Measurements from ENCODE around the gene KIAA1671. TPM values are rescaled to one million over a fixed set of nuclear protein-coding genes. Genes with fewer than 3 reads are reported as not detected.

KIAA1671 gene
- total and polyA plus RNA-seq, 9 of the 15 experiments (the other 6 are each of a cell fraction or from before 2014, with no cell fraction given), result under 0.01 to 0.11 (median 0.02) TPM; not detected in 5

- H3K9ac ChIP-seq (ENCODE audit: insufficient read depth in 1 of 2, low read depth in 2 of 2, low read length in 2 of 2), result no peak overlapping the region
These were observed 231.6 kb downstream of the KIAA1671 start for GRCh38 chr22:25183949-25184619.

More at GRCh38 chr22:25183949-25184619, 231.6 kb downstream of the KIAA1671 start:
- CTCF ChIA-PET (ENCODE audit: low intra/inter-chr PET ratio), result no interaction called here
- POLR2A ChIA-PET, result no interaction called here
- FAIRE-seq (no peak), DNase-seq (ENCODE audit: extremely low read depth in 1 of 4, low spot score in 3 of 4) (no peak), ATAC-seq (no peak)
- WGBS (ENCODE audit: insufficient coverage, low coverage, missing lambda C conversion rate), result 1% methylated on average over 11 of the region's 12 CpGs
- in situ Hi-C loops (cut with MboI) (no loop called here), intact Hi-C loops (cut with micrococcal nuclease) (no loop called here)
- Histone ChIP-seq H3K27ac (ENCODE audit: extremely low read depth, low read depth, low read length) (no peak overlapping the region), H3K36me3 (ENCODE audit: control insufficient read depth, insufficient read depth, low read length) (no peaks in the 10 kb centered on the region), H3K4me3 (no peak overlapping the region), H4K20me1 (replicated peaks; ENCODE audit: control insufficient read depth, insufficient read depth, low read length) (no peaks in the 10 kb centered on the region), H2AFZ (ENCODE audit: low read depth, low read length) (no peak overlapping the region), H3K9me1 (ENCODE audit: control insufficient read depth, insufficient read depth, low read length) (no peaks in the 10 kb centered on the region), H3K4me1 (replicated peaks in 1 of 2; ENCODE audit: control insufficient read depth in 2 of 2, insufficient read depth in 2 of 2, low read length in 2 of 2) (no peaks in the 10 kb centered on the region), H3K9me3 (replicated peaks; ENCODE audit: control insufficient read depth, insufficient read depth, low read depth, low read length) (no peaks in the 10 kb centered on the region), H3K27me3 (ENCODE audit: control insufficient read depth in 2 of 2, insufficient read depth in 2 of 2, low read length in 2 of 2) (peaks cover 0 to 22% of the 10 kb centered on the region in 2 experiments; a peak in 2 of 5 replicates), H3K79me2 (ENCODE audit: control insufficient read depth, insufficient read depth, low read length) (no peaks in the 10 kb centered on the region), H3K4me2 (ENCODE audit: insufficient read depth, low read length) (no peak overlapping the region)
- no TSS peak for BruUV-seq (replicated peaks)
- TF ChIP-seq CTBP1 (IDR thresholded peaks at IDR 0.05; ENCODE audit: borderline replicate concordance) (no peak), ETV6 (IDR thresholded peaks at IDR 0.05; ENCODE audit: borderline replicate concordance in 1 of 2, low read depth in 2 of 2, low read length in 1 of 2) (no peak), ETV6 (CRISPR knock-in tag; IDR thresholded peaks at IDR 0.05; ENCODE audit: borderline replicate concordance) (no peak), ZNF232 (CRISPR knock-in tag; IDR thresholded peaks at IDR 0.05) (no peak), DACH1 (IDR thresholded peaks at IDR 0.05; ENCODE audit: partially characterized antibody) (no peak), KLF16 (IDR thresholded peaks at IDR 0.05) (no peak), ZNF717 (CRISPR knock-in tag; IDR thresholded peaks at IDR 0.05) (no peak), NFYB (IDR thresholded peaks at IDR 0.05; ENCODE audit: extremely low read depth, insufficient read length) (no peak), NFXL1 (CRISPR knock-in tag; IDR thresholded peaks at IDR 0.05) (no peak), MAFK (IDR thresholded peaks at IDR 0.05; ENCODE audit: low read length) (no peak), SIN3A (IDR thresholded peaks at IDR 0.05; ENCODE audit: borderline replicate concordance in 2 of 2, control insufficient read depth in 1 of 2, low read depth in 2 of 2, low read length in 2 of 2) (no peak), FOSL1 (tag; conservative IDR thresholded peaks at IDR 0.05) (no peak), ZFX (CRISPR knock-in tag; IDR thresholded peaks at IDR 0.05) (no peak), TEAD4 (IDR thresholded peaks at IDR 0.05; ENCODE audit: low read length) (no peak), TEAD4 (CRISPR knock-in tag; IDR thresholded peaks at IDR 0.05; ENCODE audit: borderline replicate concordance) (no peak)
- TF ChIP-seq, protein P1, sequence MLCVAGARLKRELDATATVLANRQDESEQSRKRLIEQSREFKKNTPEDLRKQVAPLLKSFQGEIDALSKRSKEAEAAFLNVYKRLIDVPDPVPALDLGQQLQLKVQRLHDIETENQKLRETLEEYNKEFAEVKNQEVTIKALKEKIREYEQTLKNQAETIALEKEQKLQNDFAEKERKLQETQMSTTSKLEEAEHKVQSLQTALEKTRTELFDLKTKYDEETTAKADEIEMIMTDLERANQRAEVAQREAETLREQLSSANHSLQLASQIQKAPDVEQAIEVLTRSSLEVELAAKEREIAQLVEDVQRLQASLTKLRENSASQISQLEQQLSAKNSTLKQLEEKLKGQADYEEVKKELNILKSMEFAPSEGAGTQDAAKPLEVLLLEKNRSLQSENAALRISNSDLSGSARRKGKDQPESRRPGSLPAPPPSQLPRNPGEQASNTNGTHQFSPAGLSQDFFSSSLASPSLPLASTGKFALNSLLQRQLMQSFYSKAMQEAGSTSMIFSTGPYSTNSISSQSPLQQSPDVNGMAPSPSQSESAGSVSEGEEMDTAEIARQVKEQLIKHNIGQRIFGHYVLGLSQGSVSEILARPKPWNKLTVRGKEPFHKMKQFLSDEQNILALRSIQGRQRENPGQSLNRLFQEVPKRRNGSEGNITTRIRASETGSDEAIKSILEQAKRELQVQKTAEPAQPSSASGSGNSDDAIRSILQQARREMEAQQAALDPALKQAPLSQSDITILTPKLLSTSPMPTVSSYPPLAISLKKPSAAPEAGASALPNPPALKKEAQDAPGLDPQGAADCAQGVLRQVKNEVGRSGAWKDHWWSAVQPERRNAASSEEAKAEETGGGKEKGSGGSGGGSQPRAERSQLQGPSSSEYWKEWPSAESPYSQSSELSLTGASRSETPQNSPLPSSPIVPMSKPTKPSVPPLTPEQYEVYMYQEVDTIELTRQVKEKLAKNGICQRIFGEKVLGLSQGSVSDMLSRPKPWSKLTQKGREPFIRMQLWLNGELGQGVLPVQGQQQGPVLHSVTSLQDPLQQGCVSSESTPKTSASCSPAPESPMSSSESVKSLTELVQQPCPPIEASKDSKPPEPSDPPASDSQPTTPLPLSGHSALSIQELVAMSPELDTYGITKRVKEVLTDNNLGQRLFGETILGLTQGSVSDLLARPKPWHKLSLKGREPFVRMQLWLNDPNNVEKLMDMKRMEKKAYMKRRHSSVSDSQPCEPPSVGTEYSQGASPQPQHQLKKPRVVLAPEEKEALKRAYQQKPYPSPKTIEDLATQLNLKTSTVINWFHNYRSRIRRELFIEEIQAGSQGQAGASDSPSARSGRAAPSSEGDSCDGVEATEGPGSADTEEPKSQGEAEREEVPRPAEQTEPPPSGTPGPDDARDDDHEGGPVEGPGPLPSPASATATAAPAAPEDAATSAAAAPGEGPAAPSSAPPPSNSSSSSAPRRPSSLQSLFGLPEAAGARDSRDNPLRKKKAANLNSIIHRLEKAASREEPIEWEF (CRISPR knock-in tag; IDR thresholded peaks at IDR 0.05), result no peak
